HG03159 (cell line): ENCODE results near the gene FRMD4A.
"Not testable (repeated sequence)": the region's sequence is repeated elsewhere in the genome, so short reads cannot be mapped to it uniquely, and the experiment has no call there.

Source experiments
- ATAC-seq: cut with Tn5 transposase; IDR thresholded peaks from one replicate; pipeline ENCODE4 v1.9.1; 2021; ENCODE audit warnings: mild to moderate bottlenecking, moderate library complexity; ENCODE audit not compliant: unreplicated experiment

Gene FRMD4A

DNA sequence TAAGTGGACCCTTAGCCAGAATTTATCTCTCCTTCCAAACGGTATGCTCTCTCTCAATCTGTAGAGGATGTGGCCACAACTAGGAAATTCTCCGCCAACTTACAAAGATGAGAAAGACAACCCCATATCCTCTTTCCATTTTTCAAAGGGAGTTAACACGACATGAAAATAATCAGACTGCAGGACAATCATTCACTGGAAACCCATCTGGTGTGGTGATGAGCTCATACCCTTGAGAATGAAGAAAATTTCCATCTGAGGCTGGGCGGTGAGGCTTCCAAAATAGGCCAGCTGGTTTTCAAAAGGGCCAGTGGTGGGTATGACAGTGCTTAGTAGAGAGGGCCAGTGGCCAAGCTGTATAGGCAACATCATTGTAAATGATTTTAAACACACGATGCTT is 369.6 kb downstream of the FRMD4A start:
- no peak for ATAC-seq

DNA sequence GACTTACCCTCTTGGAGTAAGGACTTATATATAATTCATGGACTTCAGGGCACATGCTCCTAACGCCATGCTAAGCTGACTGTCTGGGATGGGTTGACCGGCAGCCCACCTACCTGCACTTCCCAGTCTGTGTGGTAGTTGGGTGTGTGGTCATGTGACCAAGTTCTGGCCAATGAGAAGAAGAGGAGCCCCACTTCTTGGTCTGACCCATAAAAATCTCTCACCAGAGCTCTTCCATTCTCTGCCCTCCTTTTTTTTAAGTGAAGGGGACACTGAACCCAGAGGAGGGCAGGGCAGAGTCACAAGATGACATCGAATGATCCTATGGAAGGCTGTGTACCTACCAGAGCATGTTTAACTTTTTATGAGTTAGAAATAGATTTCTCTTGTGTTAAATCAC is 370.1 kb downstream of the FRMD4A start:
- ATAC-seq, result no peak

GRCh38 chr10:13959443-13960359 is 371.0 kb downstream of the FRMD4A start:
- no peak for ATAC-seq

DNA sequence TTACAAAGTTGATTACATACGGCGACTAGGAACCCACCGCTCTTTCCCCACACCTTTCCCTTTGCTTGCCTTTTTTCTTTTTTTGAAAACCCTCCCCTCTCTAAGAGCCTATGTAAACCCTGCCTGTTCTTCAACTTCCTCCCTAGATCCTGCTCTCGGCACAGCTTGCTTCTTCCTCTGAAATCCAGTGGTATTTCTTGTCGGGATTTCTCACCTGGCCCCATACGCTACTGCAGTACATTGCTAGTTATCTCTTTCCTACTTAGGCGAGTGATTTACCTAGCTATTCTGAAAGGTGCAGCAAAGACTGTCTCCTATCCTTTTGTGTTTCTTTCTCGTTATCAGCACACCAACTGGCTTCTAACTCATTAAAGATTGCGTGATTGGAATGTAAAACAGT is 372.9 kb downstream of the FRMD4A start:
- no peak for ATAC-seq

DNA sequence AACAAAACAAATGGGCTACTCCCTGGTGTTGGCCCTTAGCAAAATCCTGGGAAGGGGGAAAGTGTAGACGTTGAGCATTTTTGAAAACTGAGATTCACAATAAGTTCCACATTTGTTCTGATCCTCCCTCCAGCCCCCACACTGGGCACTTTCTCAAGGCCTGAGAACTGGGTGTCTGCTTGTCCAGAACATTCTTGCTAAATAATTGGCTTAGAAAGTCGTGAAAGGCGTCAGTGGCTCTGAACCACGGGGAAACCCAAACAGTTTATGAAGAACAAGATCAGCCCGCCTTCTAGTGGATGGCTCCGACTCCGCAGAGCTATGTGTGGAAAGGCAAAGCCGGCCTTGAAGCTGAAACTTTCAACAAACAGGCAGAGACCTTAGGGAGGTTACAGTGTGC is 373.9 kb downstream of the FRMD4A start:
- no peak for ATAC-seq

DNA sequence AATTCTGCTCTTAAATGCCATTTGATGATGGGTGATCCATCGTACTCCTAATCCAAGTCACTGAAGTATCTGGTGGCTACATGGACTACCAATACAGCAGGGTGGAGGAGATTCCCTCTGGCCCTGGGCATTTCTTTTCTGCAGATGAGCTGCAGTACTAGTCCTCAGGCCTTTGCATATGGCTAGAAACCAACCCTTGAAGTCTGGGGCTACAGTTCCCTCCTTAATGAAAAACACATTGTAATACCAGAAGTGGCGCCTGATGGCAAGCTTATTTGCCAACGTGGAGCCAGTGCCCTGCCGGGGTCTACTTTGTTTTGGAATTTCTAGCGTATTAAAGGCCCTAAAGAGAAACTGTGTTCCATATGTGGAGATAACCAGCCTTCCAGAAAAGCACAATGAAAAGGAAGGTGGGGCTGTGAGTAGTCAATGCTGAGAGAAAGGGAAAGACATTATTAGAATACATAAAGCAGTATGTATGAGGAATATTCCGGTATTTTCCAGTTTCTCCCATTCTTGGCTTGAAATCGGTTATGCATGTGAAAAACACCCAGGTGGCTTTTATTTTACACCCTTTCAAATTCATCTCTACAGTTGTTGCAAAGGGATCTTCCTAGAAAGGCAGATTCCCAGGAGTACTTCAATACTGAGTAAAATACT is 375.2 kb downstream of the FRMD4A start:
- no peak for ATAC-seq

DNA sequence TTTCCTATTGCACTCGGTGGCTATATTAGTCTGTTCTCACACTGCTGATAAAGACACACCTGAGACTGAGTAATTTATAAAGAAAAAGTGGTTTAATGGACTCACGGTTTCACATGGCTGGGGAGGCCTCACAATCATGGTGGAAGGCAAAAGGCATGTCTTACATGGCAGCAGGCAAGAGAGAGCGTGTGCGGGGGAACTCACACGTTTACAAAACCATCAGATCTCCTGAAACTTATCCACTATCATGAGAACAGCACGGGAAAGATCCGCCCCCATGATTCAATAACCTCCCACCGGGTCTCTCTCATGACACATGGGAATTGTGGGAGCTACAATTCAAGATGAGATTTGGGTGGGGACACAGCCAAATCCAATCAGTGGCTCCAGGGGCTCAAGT is 376.5 kb downstream of the FRMD4A start:
- ATAC-seq, result not testable (repeated sequence)

DNA sequence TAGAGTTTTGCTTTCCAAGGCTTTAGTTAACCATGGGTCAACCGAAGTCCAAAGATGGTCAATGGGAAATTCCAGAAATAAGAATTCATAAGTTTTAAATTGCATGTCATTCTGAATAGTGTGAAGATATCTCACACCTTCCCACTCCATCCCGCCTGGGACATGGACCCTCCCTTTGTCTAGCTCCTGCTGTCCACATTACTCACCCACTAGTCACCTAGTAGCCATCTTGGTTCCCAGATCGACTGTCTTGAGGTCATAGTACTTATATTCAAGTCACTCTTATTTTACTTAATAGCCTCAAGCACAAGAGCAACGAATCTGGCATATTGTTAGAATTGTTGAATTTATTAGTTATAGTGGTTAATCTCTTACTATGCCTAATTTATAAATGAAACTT is 377.4 kb downstream of the FRMD4A start:
- ATAC-seq, result no peak

GRCh38 chr10:13950543-13950939 is 380.2 kb downstream of the FRMD4A start:
- no peak for ATAC-seq

- no peak for ATAC-seq
Measured at GRCh38 chr10:13949844-13950542, 380.7 kb downstream of the FRMD4A start.

DNA sequence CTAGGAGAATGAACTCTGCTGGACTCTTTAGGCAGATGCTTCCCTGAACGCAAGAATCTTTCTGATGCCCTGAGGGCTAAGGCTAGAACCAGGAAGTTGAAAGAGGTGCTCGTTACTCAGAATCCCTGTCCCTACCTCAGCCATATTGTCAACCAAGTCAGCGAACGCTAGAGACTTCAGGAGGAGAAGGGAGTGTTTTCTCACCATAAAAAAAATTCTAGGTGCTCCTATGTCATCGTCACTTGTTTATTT is 384.6 kb downstream of the FRMD4A start:
- no peak for ATAC-seq

GRCh38 chr10:13945390-13946208 is 385.1 kb downstream of the FRMD4A start:
- ATAC-seq, result no peak

- ATAC-seq, result no peak
Measured at GRCh38 chr10:13944823-13945222, 385.9 kb downstream of the FRMD4A start.

DNA sequence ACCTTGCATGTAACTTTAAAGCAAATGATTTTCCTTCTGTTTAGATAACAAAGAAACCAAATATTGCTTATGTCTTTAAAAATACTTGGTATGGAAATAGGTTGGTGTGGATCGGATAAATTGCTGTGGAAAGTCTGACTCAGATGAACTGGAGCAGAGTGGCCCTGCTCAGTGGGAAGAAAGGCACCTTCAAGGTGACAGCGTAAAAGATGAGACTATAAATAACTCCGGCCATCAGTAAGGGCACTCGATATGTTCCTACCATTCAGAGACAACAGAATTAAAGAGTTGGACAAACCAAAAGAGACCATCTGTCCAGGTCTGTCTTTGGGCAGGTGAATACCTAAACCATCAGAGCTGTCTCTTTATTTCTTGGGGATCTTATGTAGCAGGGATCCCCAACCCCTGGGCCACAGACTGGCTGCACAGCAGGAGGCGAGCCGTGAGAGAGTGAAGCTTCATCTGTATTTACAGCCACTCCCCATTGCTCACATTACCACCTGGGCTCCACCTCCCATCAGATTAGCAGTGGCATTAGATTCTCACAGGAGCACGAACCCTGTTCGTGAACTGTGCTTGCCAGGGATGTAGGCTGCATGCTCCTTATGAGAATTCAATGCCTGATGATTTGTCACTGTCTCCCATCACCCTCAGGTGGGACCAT is 386.9 kb downstream of the FRMD4A start:
- ATAC-seq, result no peak

GRCh38 chr10:13942035-13942434 is 388.7 kb downstream of the FRMD4A start:
- no peak for ATAC-seq

DNA sequence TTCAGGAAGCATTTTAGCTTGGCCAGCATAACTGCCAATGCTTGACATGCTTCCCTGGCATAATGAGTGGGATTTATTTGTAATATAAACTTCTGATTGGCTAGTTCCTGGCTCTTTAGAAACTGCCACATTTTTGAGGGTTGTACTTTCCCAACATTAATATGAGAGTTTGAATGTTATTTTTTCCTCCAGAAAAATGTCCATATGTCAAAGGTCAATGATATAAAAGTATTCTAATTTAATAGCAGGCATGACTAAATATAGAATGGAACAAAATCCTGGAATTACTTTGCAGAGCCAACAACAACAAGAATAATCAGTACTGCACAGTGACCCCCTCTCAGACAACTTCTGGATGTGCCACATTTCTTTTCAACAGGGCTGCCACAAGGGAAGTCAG is 391.3 kb downstream of the FRMD4A start:
- no peak for ATAC-seq

GRCh38 chr10:13938950-13939349 is 391.8 kb downstream of the FRMD4A start:
- no peak for ATAC-seq

- ATAC-seq, result no peak
Measured at GRCh38 chr10:13936826-13937225, 393.9 kb downstream of the FRMD4A start.

DNA sequence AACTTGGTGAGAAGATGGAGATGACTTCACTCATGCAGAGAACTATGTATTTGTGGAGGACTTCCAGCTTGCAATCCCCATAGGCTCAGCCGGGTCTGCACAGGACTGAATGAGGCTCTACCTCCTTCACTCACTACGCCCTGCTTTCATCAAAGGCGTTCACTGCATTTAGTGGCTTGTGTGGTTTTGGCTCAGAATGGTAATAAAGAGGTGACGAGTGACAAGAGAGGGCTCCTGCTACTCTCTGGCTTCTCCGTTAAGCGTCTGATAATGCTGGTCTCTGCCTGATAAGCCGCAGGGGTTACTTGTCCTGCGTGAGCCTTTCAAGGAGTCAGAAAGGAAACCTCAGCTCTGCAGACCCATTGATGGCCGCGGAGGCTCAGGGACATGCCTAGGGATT is 400.6 kb downstream of the FRMD4A start:
- no peak for ATAC-seq

- no peak for ATAC-seq
Measured at GRCh38 chr10:13928451-13928850, 402.3 kb downstream of the FRMD4A start.
